ENCODE measurements around the gene BPIFB3. TPM values are rescaled to one million over a fixed set of nuclear protein-coding genes. Genes with fewer than 3 reads are reported as not detected.

The BPIFB3 gene
- total RNA-seq, 5 donors from 2014 or later (not counting 1 experiment from before 2014, with no cell fraction given) = not detected

- no peaks in the 10 kb centered on the region for H3K27me3 Mint-ChIP-seq
- no peaks in the 10 kb centered on the region for H3K36me3 ChIP-seq (ENCODE audit: control insufficient read depth in 2 of 2, extremely low read depth in 1 of 2, insufficient read depth in 1 of 2, low read length in 1 of 2)
- 81% methylated on average over 5 of the region's 7 CpGs for WGBS (ENCODE audit: insufficient coverage)
- POLR2A ChIA-PET = no interaction called here
- CTCF ChIA-PET = no interaction called here
- H3K9me3 Mint-ChIP-seq = no peaks in the 10 kb centered on the region
- no peak overlapping the region for H3K27ac Mint-ChIP-seq
- peaks cover 7 to 26% (median 19%) of the 10 kb centered on the region in 3 donors for H3K4me1 Mint-ChIP-seq
- H3K4me1 ChIP-seq (ENCODE audit: control insufficient read depth in 1 of 2, extremely low read depth in 1 of 2, insufficient read depth in 2 of 2, low read length in 2 of 2) = peaks cover 0 to 7% of the 10 kb centered on the region in 2 experiments
- H3K27ac ChIP-seq (ENCODE audit: low read length) = no peak overlapping the region
- no peak overlapping the region for H3K4me3 Mint-ChIP-seq
- peaks cover 0 to 8% of the 10 kb centered on the region in 2 experiments for H3K27me3 ChIP-seq (replicated peaks in 1 of 2; ENCODE audit: control insufficient read depth in 2 of 2, extremely low read depth in 1 of 2, insufficient read depth in 2 of 2, low read length in 1 of 2)
- H3K9me3 ChIP-seq = no peaks in the 10 kb centered on the region
- DNase-seq (no peak), ATAC-seq (replicated peaks in 1 of 4) (no peak)
- no peaks in the 10 kb centered on the region for H3K36me3 Mint-ChIP-seq
- H3K4me3 ChIP-seq (ENCODE audit: control insufficient read depth in 1 of 2, extremely low read depth in 1 of 2, low read length in 1 of 2) = no peak overlapping the region
Measured at GRCh38 chr20:33016581-33017109, 37.1 kb upstream of the BPIFB3 start.

- CTCF ChIA-PET = no interaction called here
- Mint-ChIP-seq H3K4me1 (peaks cover 8 to 26% (median 16%) of the 10 kb centered on the region in 3 donors), H3K9me3 (no peaks in the 10 kb centered on the region), H3K4me3 (no peak overlapping the region), H3K27me3 (no peaks in the 10 kb centered on the region), H3K27ac (no peak overlapping the region), H3K36me3 (no peaks in the 10 kb centered on the region)
- 94% methylated on average over 6 of the region's 7 CpGs for WGBS (ENCODE audit: insufficient coverage)
- Histone ChIP-seq H3K4me1 (ENCODE audit: control insufficient read depth in 1 of 2, extremely low read depth in 1 of 2, insufficient read depth in 2 of 2, low read length in 2 of 2) (peaks cover 0 to 7% of the 10 kb centered on the region in 2 experiments), H3K4me3 (ENCODE audit: control insufficient read depth in 1 of 2, extremely low read depth in 1 of 2, low read length in 1 of 2) (no peak overlapping the region), H3K27me3 (replicated peaks in 1 of 2; ENCODE audit: control insufficient read depth in 2 of 2, extremely low read depth in 1 of 2, insufficient read depth in 2 of 2, low read length in 1 of 2) (peaks cover 0 to 8% of the 10 kb centered on the region in 2 experiments), H3K27ac (ENCODE audit: low read length) (no peak overlapping the region), H3K9me3 (no peaks in the 10 kb centered on the region), H3K36me3 (ENCODE audit: control insufficient read depth in 2 of 2, extremely low read depth in 1 of 2, insufficient read depth in 1 of 2, low read length in 1 of 2) (no peaks in the 10 kb centered on the region)
- POLR2A ChIA-PET = no interaction called here
- DNase-seq = no peak
- ATAC-seq (replicated peaks in 1 of 4) = no peak
Measured at GRCh38 chr20:33017542-33017941, 36.2 kb upstream of the BPIFB3 start.

DNA sequence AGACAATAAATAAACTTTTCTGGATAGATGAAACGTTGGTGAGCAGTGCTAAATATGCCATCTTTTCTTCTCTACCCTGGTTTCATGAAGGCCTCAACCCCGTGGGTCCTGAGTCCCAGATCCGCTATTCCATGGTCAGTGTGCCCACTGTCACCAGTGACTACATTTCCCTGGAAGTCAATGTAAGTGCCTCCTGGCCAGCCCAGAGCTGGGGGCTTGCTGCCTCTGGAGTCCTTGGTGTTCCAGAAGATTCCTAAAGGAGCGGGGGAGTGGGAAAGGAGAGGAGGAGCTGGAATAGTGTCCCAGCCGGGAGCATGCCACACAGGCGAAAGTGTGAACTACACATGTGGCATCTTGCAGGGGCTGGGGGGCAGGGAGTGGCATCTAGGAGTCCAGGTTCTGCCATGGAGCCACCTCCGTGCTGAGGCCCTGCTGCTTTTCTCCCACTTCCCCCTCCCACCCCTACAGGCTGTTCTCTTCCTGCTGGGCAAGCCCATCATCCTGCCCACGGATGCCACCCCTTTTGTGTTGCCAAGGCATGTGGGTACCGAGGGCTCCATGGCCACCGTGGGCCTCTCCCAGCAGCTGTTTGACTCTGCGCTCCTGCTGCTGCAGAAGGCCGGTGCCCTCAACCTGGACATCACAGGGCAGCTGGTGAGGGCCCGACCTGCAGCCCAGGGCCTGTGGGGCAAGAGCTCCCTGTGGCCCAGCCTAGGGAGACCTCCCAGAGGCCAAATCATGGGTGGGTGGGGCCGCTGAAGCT lies 35.4 kb upstream of the BPIFB3 start:
- no peak overlapping the region for H3K4me3 Mint-ChIP-seq
- DNase-seq = no peak
- ChIA-PET CTCF (no interaction called here), POLR2A (no interaction called here)
- WGBS (ENCODE audit: insufficient coverage) = 78% methylated on average over 13 of the region's 14 CpGs
- no peak overlapping the region for H3K4me3 ChIP-seq (ENCODE audit: control insufficient read depth in 1 of 2, extremely low read depth in 1 of 2, low read length in 1 of 2)
- H3K27me3 Mint-ChIP-seq = no peaks in the 10 kb centered on the region
- ATAC-seq (replicated peaks in 1 of 4) = no peak
- peaks cover 0 to 7% of the 10 kb centered on the region in 2 experiments for H3K4me1 ChIP-seq (ENCODE audit: control insufficient read depth in 1 of 2, extremely low read depth in 1 of 2, insufficient read depth in 2 of 2, low read length in 2 of 2)
- no peak overlapping the region for H3K27ac ChIP-seq (ENCODE audit: low read length)
- no peaks in the 10 kb centered on the region for H3K36me3 ChIP-seq (ENCODE audit: control insufficient read depth in 2 of 2, extremely low read depth in 1 of 2, insufficient read depth in 1 of 2, low read length in 1 of 2)
- H3K9me3 Mint-ChIP-seq = no peaks in the 10 kb centered on the region
- peaks cover 8 to 26% (median 16%) of the 10 kb centered on the region in 3 donors for H3K4me1 Mint-ChIP-seq
- no peaks in the 10 kb centered on the region for H3K36me3 Mint-ChIP-seq
- H3K27me3 ChIP-seq (replicated peaks in 1 of 2; ENCODE audit: control insufficient read depth in 2 of 2, extremely low read depth in 1 of 2, insufficient read depth in 2 of 2, low read length in 1 of 2) = peaks cover 0 to 12% of the 10 kb centered on the region in 2 experiments
- no peak overlapping the region for H3K27ac Mint-ChIP-seq
- H3K9me3 ChIP-seq = no peaks in the 10 kb centered on the region

DNA sequence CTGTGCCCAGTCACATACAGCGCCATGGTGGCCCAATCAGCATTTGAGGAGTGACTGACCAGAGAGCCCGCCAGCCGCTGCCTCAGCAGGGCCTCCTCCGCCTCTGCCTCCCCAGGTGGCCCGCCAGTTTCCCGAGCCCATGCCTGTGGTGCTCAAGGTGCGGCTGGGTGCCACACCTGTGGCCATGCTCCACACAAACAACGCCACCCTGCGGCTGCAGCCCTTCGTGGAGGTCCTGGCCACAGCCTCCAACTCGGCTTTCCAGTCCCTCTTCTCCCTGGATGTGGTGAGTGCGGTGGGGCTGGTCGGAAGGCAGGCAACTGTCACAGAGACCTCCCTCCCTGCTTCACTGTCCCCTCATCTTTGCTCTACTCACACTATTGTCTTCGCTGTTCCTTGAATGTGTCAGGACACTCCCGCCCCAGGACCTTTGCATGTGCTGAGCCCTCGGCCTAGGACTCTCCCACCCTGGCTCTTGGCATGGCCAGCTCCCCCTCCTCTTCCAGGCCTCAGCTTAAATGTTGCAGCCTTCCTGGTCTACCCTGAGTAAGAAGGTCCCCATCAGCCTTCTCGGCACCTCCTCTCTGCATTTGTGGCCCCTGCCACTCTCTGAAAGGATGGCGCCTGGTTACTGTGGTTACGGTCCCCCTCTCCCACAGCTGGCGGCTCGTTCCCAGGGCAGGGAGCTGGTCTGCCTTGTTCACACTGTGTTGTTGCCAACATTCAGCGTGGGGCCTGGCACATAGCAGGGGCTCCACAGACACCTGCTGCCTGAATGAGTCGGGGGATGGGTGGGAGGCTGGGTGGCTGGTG lies 34.0 kb upstream of the BPIFB3 start:
- ChIA-PET POLR2A (no interaction called here), CTCF (no interaction called here)
- H3K9me3 ChIP-seq = no peaks in the 10 kb centered on the region
- 90% methylated on average over 22 of the region's 23 CpGs for WGBS (ENCODE audit: insufficient coverage)
- H3K27me3 ChIP-seq (replicated peaks in 1 of 2; ENCODE audit: control insufficient read depth in 2 of 2, extremely low read depth in 1 of 2, insufficient read depth in 2 of 2, low read length in 1 of 2) = peaks cover 0 to 10% of the 10 kb centered on the region in 2 experiments
- no peak overlapping the region for H3K4me3 ChIP-seq (ENCODE audit: control insufficient read depth in 1 of 2, extremely low read depth in 1 of 2, low read length in 1 of 2)
- no peak overlapping the region for H3K27ac ChIP-seq (ENCODE audit: low read length)
- peaks cover 0 to 7% of the 10 kb centered on the region in 2 experiments for H3K4me1 ChIP-seq (ENCODE audit: control insufficient read depth in 1 of 2, extremely low read depth in 1 of 2, insufficient read depth in 2 of 2, low read length in 2 of 2)
- Mint-ChIP-seq H3K4me3 (no peak overlapping the region), H3K4me1 (peaks cover 8 to 26% (median 15%) of the 10 kb centered on the region in 3 donors), H3K36me3 (no peaks in the 10 kb centered on the region), H3K9me3 (no peaks in the 10 kb centered on the region), H3K27ac (no peak overlapping the region), H3K27me3 (no peaks in the 10 kb centered on the region)
- DNase-seq (no peak), ATAC-seq (replicated peaks in 1 of 4) (no peak)
- H3K36me3 ChIP-seq (ENCODE audit: control insufficient read depth in 2 of 2, extremely low read depth in 1 of 2, insufficient read depth in 1 of 2, low read length in 1 of 2) = no peaks in the 10 kb centered on the region

GRCh38 chr20:33020278-33021161 lies 33.2 kb upstream of the BPIFB3 start:
- DNase-seq (no peak), ATAC-seq (replicated peaks in 1 of 4) (no peak)
- H3K4me1 ChIP-seq (ENCODE audit: control insufficient read depth in 1 of 2, extremely low read depth in 1 of 2, insufficient read depth in 2 of 2, low read length in 2 of 2) = peaks cover 0 to 7% of the 10 kb centered on the region in 2 experiments
- Mint-ChIP-seq H3K9me3 (no peaks in the 10 kb centered on the region), H3K4me3 (no peak overlapping the region), H3K36me3 (no peaks in the 10 kb centered on the region), H3K27me3 (no peaks in the 10 kb centered on the region), H3K27ac (no peak overlapping the region), H3K4me1 (peaks cover 8 to 22% (median 9%) of the 10 kb centered on the region in 3 donors)
- CTCF ChIA-PET = no interaction called here
- H3K27ac ChIP-seq (ENCODE audit: low read length) = no peak overlapping the region
- no peaks in the 10 kb centered on the region for H3K36me3 ChIP-seq (ENCODE audit: control insufficient read depth in 2 of 2, extremely low read depth in 1 of 2, insufficient read depth in 1 of 2, low read length in 1 of 2)
- POLR2A ChIA-PET = no interaction called here
- no peak overlapping the region for H3K4me3 ChIP-seq (ENCODE audit: control insufficient read depth in 1 of 2, extremely low read depth in 1 of 2, low read length in 1 of 2)
- WGBS (ENCODE audit: insufficient coverage) = 87% methylated on average over 16 of the region's 18 CpGs
- H3K9me3 ChIP-seq = no peaks in the 10 kb centered on the region
- H3K27me3 ChIP-seq (replicated peaks in 1 of 2; ENCODE audit: control insufficient read depth in 2 of 2, extremely low read depth in 1 of 2, insufficient read depth in 2 of 2, low read length in 1 of 2) = peaks cover 0 to 10% of the 10 kb centered on the region in 2 experiments

GRCh38 chr20:33021879-33022278 lies 31.8 kb upstream of the BPIFB3 start:
- DNase-seq (no peak), ATAC-seq (replicated peaks in 1 of 4) (no peak)
- H3K4me1 Mint-ChIP-seq = peaks cover 2 to 8% (median 3%) of the 10 kb centered on the region in 3 donors
- no peak overlapping the region for H3K27ac Mint-ChIP-seq
- no peak overlapping the region for H3K4me3 Mint-ChIP-seq
- no peaks in the 10 kb centered on the region for H3K36me3 Mint-ChIP-seq
- CTCF ChIA-PET = no interaction called here
- no peaks in the 10 kb centered on the region for H3K9me3 Mint-ChIP-seq
- H3K27me3 ChIP-seq (replicated peaks in 1 of 2; ENCODE audit: control insufficient read depth in 2 of 2, extremely low read depth in 1 of 2, insufficient read depth in 2 of 2, low read length in 1 of 2) = peaks cover 0 to 10% of the 10 kb centered on the region in 2 experiments
- H3K4me1 ChIP-seq (ENCODE audit: control insufficient read depth in 1 of 2, extremely low read depth in 1 of 2, insufficient read depth in 2 of 2, low read length in 2 of 2) = no peaks in the 10 kb centered on the region
- 100% methylated on average over 1 of the region's 3 CpGs for WGBS (ENCODE audit: insufficient coverage)
- no peaks in the 10 kb centered on the region for H3K27me3 Mint-ChIP-seq
- POLR2A ChIA-PET = no interaction called here
- no peak overlapping the region for H3K27ac ChIP-seq (ENCODE audit: low read length)
- H3K9me3 ChIP-seq = no peaks in the 10 kb centered on the region
- no peak overlapping the region for H3K4me3 ChIP-seq (ENCODE audit: control insufficient read depth in 1 of 2, extremely low read depth in 1 of 2, low read length in 1 of 2)
- no peaks in the 10 kb centered on the region for H3K36me3 ChIP-seq (ENCODE audit: control insufficient read depth in 2 of 2, extremely low read depth in 1 of 2, insufficient read depth in 1 of 2, low read length in 1 of 2)

Data from T-cell (primary cell).